ENCODE results near the gene UBAC2. TPM values are rescaled to one million over a fixed set of nuclear protein-coding genes. Genes with fewer than 3 reads are reported as not detected.

Gene UBAC2
- polyA plus RNA-seq, 1 experiment = 71.4 TPM

- TF ChIP-seq, protein P1, sequence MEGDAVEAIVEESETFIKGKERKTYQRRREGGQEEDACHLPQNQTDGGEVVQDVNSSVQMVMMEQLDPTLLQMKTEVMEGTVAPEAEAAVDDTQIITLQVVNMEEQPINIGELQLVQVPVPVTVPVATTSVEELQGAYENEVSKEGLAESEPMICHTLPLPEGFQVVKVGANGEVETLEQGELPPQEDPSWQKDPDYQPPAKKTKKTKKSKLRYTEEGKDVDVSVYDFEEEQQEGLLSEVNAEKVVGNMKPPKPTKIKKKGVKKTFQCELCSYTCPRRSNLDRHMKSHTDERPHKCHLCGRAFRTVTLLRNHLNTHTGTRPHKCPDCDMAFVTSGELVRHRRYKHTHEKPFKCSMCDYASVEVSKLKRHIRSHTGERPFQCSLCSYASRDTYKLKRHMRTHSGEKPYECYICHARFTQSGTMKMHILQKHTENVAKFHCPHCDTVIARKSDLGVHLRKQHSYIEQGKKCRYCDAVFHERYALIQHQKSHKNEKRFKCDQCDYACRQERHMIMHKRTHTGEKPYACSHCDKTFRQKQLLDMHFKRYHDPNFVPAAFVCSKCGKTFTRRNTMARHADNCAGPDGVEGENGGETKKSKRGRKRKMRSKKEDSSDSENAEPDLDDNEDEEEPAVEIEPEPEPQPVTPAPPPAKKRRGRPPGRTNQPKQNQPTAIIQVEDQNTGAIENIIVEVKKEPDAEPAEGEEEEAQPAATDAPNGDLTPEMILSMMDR (IDR thresholded peaks at IDR 0.05; ENCODE audit: low read depth, low read length) = no peak
- no peak for DNase-seq (ENCODE audit: low read depth, low spot score)
- H3K4me3 ChIP-seq (ENCODE audit: low read depth, low read length) = no peak overlapping the region
- CTCF ChIA-PET = interaction anchor here (1.7 kb wide), 1 partner anchor 132 kb away, joined by 5 read pairs; no protein-coding TSS in a partner anchor
- H3K27me3 ChIP-seq (ENCODE audit: control insufficient read depth, insufficient read depth, low read length) = no peaks in the 10 kb centered on the region
- POLR2A ChIA-PET = no interaction called here
- no peaks in the 10 kb centered on the region for H3K9me3 ChIP-seq (ENCODE audit: control insufficient read depth, insufficient read depth, low read length)
- H3K27ac ChIP-seq (ENCODE audit: low read depth, low read length) = no peak overlapping the region
These were observed 104.5 kb downstream of the UBAC2 start for GRCh38 chr13:99305158-99305557.

- H3K4me3 ChIP-seq (ENCODE audit: low read depth, low read length) = no peak overlapping the region
- TF ChIP-seq, protein P1 (IDR thresholded peaks at IDR 0.05; ENCODE audit: low read depth, low read length) = no peak
- CTCF ChIA-PET = interaction anchor here (1.7 kb wide), 1 partner anchor 131 kb away, joined by 5 read pairs; no protein-coding TSS in a partner anchor
- H3K27ac ChIP-seq (ENCODE audit: low read depth, low read length) = no peak overlapping the region
- no peak for DNase-seq (ENCODE audit: low read depth, low spot score)
- POLR2A ChIA-PET = no interaction called here
- H3K27me3 ChIP-seq (ENCODE audit: control insufficient read depth, insufficient read depth, low read length) = no peaks in the 10 kb centered on the region
- H3K9me3 ChIP-seq (ENCODE audit: control insufficient read depth, insufficient read depth, low read length) = no peaks in the 10 kb centered on the region
These were observed 104.9 kb downstream of the UBAC2 start for GRCh38 chr13:99305566-99305965.

DNA sequence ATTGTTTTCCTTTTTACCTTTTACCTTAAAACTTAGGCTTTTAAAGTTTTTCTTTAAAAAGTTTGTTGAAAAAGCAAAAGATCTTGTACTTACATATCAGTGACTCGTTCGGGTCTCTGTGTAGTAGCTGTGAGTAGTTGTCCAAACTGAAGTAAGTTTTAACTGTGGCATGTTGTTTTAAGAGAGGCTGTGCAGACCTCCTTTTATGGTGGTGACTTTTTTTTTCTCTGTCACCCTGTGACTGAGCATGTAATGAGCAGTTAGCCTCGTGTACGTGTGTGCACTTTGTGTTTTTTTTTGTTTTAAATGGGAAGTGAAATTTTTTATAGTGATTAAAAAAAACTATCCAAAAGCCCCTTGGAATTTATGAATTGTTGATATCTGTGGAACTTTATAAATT is 106.6 kb downstream of the UBAC2 start, which contains the start of gene GPR183:
TSS of gene GPR183 (minus strand) at position 153 of the 400 bp plus-strand sequence. CDS start 11,254 bp downstream, outside the sequence.
- peak within 1 kb of the TSS; percentile 65 for H3K27ac ChIP-seq (ENCODE audit: low read depth, low read length)
- TF ChIP-seq, protein P1 (IDR thresholded peaks at IDR 0.05; ENCODE audit: low read depth, low read length) = no peak
- H3K27me3 ChIP-seq (ENCODE audit: control insufficient read depth, insufficient read depth, low read length) = no peaks in the 10 kb centered on the region
- CTCF ChIA-PET = interaction anchor here (0.7 to 1.8 kb wide), 3 partner anchors 38 to 129 kb away, joined by 3 to 5 read pairs (median 4); no protein-coding TSS in a partner anchor
- no peaks in the 10 kb centered on the region for H3K9me3 ChIP-seq (ENCODE audit: control insufficient read depth, insufficient read depth, low read length)
- no peak for DNase-seq (ENCODE audit: low read depth, low spot score)
- POLR2A ChIA-PET = no interaction called here
- H3K4me3 ChIP-seq (ENCODE audit: low read depth, low read length) = no peak within 1 kb of the TSS

GRCh38 chr13:99307648-99308339 is 107.1 kb downstream of the UBAC2 start:
- Histone ChIP-seq H3K9me3 (ENCODE audit: control insufficient read depth, insufficient read depth, low read length) (no peaks in the 10 kb centered on the region), H3K4me3 (ENCODE audit: low read depth, low read length) (no peak overlapping the region), H3K27me3 (ENCODE audit: control insufficient read depth, insufficient read depth, low read length) (no peaks in the 10 kb centered on the region), H3K27ac (ENCODE audit: low read depth, low read length) (peak overlapping the region; percentile 65)
- no peak for DNase-seq (ENCODE audit: low read depth, low spot score)
- TF ChIP-seq, protein P1 (IDR thresholded peaks at IDR 0.05; ENCODE audit: low read depth, low read length) = no peak
- CTCF ChIA-PET = interaction anchor here (0.7 to 1.8 kb wide), 5 partner anchors 39 to 129 kb away, joined by 3 to 7 read pairs (median 4); no protein-coding TSS in a partner anchor
- POLR2A ChIA-PET = interaction anchor here (1.1 kb wide), 1 partner anchor 107 kb away, joined by 3 read pairs; the partner anchor contains the start of gene UBAC2

Data from AG04450 (cell line).